HEK293T (cell line): ENCODE results near the gene ENDOU.

Source experiments
- CTCF ChIA-PET: fragments of 350-600 bp; formaldehyde crosslinking; extraction: SDS; loops from one replicate; lab custom pipeline; 2021; ENCODE audit warnings: antibody characterized with exemption, inconsistent platforms; lab: Yijun Ruan, JAX
- POLR2A ChIA-PET: fragments of 350-600 bp; formaldehyde crosslinking; extraction: SDS; loops from one replicate; lab custom pipeline; 2020; ENCODE audit warnings: antibody characterized with exemption, inconsistent platforms; lab: Yijun Ruan, JAX
- DNase-seq: peaks from one replicate; pipeline ENCODE4 v3.0.0; 2012; ENCODE audit warnings: mixed read lengths; ENCODE audit errors: extremely low spot score
- ARNT ChIP-seq: fragments of 450-650 bp; IDR thresholded peaks from 2 replicates; pipeline ENCODE4 v1.6.1; 2017; ENCODE audit warnings: mild to moderate bottlenecking
- BHLHE40 ChIP-seq: fragments of 450-650 bp; IDR thresholded peaks from 2 replicates; pipeline ENCODE4 v1.6.1; 2016; ENCODE audit warnings: mild to moderate bottlenecking, moderate library complexity, borderline replicate concordance
- CTBP1 ChIP-seq: fragments of 450-650 bp; IDR thresholded peaks from 2 replicates; pipeline ENCODE4 v1.6.1; 2016; ENCODE audit warnings: borderline replicate concordance
- ELF4 ChIP-seq: fragments of 450-650 bp; IDR thresholded peaks from 2 replicates; pipeline ENCODE4 v1.6.1; 2017; ENCODE audit warnings: antibody characterized with exemption
- FOXA1 ChIP-seq: fragments of 450-650 bp; IDR thresholded peaks from 2 replicates; pipeline ENCODE4 v1.6.1; 2016; ENCODE audit warnings: mild to moderate bottlenecking
- FOXK2 ChIP-seq: fragments of 450-650 bp; IDR thresholded peaks from 2 replicates; pipeline ENCODE4 v1.6.1; 2016; ENCODE audit warnings: mild to moderate bottlenecking
- FOXM1 ChIP-seq: fragments of 450-650 bp; IDR thresholded peaks from 2 replicates; pipeline ENCODE4 v1.6.1; 2017; ENCODE audit warnings: mild to moderate bottlenecking, borderline replicate concordance
- HDGF ChIP-seq: fragments of 450-650 bp; IDR thresholded peaks from 2 replicates; pipeline ENCODE4 v1.6.1; 2017; ENCODE audit warnings: antibody characterized with exemption, borderline replicate concordance
- L3MBTL2 ChIP-seq: fragments of 450-650 bp; conservative IDR thresholded peaks from 2 replicates; pipeline ENCODE4 v1.6.1; 2016; ENCODE audit warnings: mild to moderate bottlenecking
- LEF1 ChIP-seq: fragments of 450-650 bp; IDR thresholded peaks from 2 replicates; pipeline ENCODE4 v1.6.1; 2017; ENCODE audit warnings: mild to moderate bottlenecking, borderline replicate concordance
- NFRKB ChIP-seq: fragments of 450-650 bp; IDR thresholded peaks from 2 replicates; pipeline ENCODE4 v1.6.1; 2016; ENCODE audit warnings: mild to moderate bottlenecking, moderate library complexity
- PKNOX1 ChIP-seq: fragments of 450-650 bp; IDR thresholded peaks from 2 replicates; pipeline ENCODE4 v1.6.1; 2016
- SP1 ChIP-seq: fragments of 450-650 bp; IDR thresholded peaks from 2 replicates; pipeline ENCODE4 v1.6.1; 2017
- SUZ12 ChIP-seq: fragments of 450-650 bp; IDR thresholded peaks from 2 replicates; pipeline ENCODE4 v1.6.1; 2016; ENCODE audit warnings: mild to moderate bottlenecking
- TARDBP ChIP-seq: fragments of 450-650 bp; IDR thresholded peaks from 2 replicates; pipeline ENCODE4 v1.6.1; 2016
- ZNF384 ChIP-seq: fragments of 450-650 bp; IDR thresholded peaks from 2 replicates; pipeline ENCODE4 v1.6.1; 2016

Gene ENDOU

DNA sequence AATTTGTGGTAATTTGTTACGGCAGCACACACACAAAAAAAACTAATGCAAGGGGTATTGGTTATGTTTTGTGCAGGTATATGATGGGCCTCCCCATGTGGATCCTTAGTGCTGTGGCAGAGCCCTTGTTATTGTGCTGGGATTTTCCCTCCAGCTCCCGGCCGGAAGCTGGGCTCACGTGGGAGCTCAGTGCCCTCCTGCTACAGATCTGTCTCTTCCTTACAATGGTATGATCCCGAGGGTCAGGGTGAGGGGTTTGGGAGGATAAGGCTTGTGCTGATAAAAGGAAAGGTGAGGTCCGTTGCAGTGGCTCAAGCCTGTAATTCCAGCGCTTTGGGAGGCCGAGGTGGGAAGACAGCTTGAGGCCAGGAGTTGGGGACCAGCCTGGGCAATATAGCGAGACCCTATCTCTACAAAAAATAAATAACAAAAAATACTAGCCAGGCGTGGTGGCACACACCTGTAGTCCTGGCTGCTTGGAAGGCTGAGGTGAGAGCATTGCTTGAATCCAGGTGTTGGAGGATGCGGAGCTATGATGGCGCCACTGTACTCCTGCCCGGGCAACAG, 46.9 kb upstream of the ENDOU start:
- ChIA-PET POLR2A (interaction anchor here (1.0 to 1.8 kb wide), 5 partner anchors 10 to 66 kb away, joined by 3 to 8 read pairs (median 4); partner anchors contain the start of gene RPAP3), CTCF (interaction anchor here (0.6 to 1.4 kb wide), 5 partner anchors 9 to 30 kb away, joined by 3 to 8 read pairs (median 3); partner anchors contain the start of gene RAPGEF3)
- TF ChIP-seq ELF4 (no peak), LEF1 (no peak), HDGF (no peak), BHLHE40 (no peak), PKNOX1 (no peak), FOXM1 (no peak), L3MBTL2 (no peak), SUZ12 (no peak)
- no peak for DNase-seq

DNA sequence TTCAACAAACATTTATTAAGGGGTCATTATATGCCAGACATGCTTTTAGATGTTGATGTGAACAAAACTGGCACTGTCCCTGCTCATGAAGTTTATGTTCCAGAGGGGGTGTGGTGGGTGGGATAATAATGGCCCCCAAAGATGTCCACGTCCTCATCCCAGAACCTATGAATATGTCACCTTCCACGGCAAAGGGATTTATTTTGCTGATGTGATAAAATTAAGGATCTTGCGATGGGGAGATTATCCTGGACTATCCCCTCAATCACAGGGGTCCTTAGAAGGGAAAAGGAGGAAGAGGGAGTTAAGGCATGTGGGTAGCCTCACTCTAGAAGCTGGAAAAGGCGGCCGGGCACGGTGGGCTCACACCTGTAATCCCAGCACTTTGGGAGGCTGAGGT, 46.0 kb upstream of the ENDOU start:
- POLR2A ChIA-PET: interaction anchor here (2.4 kb wide), 1 partner anchor 13 kb away, joined by 5 read pairs; no protein-coding TSS in a partner anchor
- CTCF ChIA-PET: interaction anchor here (0.6 to 6.6 kb wide), 6 partner anchors 8 to 98 kb away, joined by 3 to 85 read pairs (median 10); partner anchors contain the start of gene RAPGEF3

GRCh38 chr12:47770086-47770726, 44.9 kb upstream of the ENDOU start:
- DNase-seq: no peak
- ChIA-PET POLR2A (interaction anchor here (0.8 to 2.4 kb wide), 13 partner anchors 9 to 64 kb away, joined by 3 to 8 read pairs (median 4); partner anchors contain the start of genes HDAC7 and RPAP3), CTCF (interaction anchor here (0.6 to 6.6 kb wide), 8 partner anchors 9 to 431 kb away, joined by 3 to 85 read pairs (median 12); partner anchors contain the start of gene RAPGEF3)
- no peak for TF ChIP-seq BHLHE40
- no peak for TF ChIP-seq TARDBP
- no peak for TF ChIP-seq NFRKB
- no peak for TF ChIP-seq SP1
- TF ChIP-seq HDGF: no peak
- no peak for TF ChIP-seq ARNT
- TF ChIP-seq FOXK2: no peak
- no peak for TF ChIP-seq CTBP1
- no peak for TF ChIP-seq PKNOX1
- no peak for TF ChIP-seq L3MBTL2
- TF ChIP-seq SUZ12: no peak
- TF ChIP-seq ELF4: no peak
- no peak for TF ChIP-seq LEF1
- no peak for TF ChIP-seq FOXM1
- TF ChIP-seq ZNF384: no peak

More for the DNA sequence above, 46.0 kb upstream of the ENDOU start:
- DNase-seq: no peak
- no peak for TF ChIP-seq FOXM1
- no peak for TF ChIP-seq CTBP1
- TF ChIP-seq NFRKB: no peak
- no peak for TF ChIP-seq FOXA1
- TF ChIP-seq HDGF: no peak
- no peak for TF ChIP-seq SP1
- no peak for TF ChIP-seq FOXK2
- no peak for TF ChIP-seq SUZ12

DNA sequence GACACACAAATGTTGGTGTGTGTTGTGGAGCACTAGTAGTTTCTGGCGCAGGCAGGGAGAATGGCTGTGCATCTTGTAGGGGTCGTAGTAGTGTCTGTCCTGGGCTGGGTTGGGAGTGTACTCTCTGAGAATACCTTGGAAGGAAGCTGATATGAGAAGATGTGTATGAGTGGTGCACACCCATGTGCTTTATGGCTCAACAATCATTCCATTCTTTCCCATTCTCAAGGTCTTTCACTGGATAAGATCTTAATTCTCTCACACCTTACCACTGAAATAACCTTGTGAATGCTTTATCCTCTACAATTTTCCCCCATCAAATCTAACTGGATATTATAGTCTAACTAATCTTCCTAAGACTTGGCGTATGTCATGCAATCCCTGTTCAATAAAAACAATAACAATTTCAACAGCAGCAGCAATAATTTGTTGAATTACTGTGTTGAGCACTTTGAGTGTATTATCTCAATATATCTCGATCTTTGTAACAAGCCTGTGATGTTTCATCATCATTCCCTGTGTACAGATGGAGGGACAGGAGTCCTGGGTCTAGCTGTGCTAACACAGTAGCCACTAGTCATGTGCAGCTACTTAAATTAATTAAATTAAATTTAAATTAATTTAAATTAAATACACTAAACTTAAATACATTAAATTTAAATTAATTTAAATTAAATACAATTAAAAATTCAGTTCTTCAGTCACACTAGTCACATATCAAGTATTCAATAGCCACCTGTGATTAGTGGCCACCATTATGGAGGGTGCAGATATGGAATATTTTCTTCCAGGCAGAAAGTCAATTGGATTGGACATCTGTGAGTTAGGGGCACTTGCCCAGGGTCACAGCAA, 44.2 kb upstream of the ENDOU start:
- DNase-seq: no peak
- CTCF ChIA-PET: interaction anchor here (0.6 to 6.6 kb wide), 6 partner anchors 10 to 432 kb away, joined by 3 to 85 read pairs (median 24); partner anchors contain the start of gene RAPGEF3
- POLR2A ChIA-PET: interaction anchor here (1.0 to 2.4 kb wide), 13 partner anchors 10 to 64 kb away, joined by 3 to 8 read pairs (median 4); partner anchors contain the start of genes HDAC7 and RPAP3
- TF ChIP-seq HDGF (no peak), SP1 (no peak), FOXM1 (no peak), BHLHE40 (no peak)

- TF ChIP-seq SUZ12: no peak
- TF ChIP-seq HDGF: no peak
- TF ChIP-seq ELF4: no peak
- no peak for TF ChIP-seq BHLHE40
- no peak for TF ChIP-seq SP1
- TF ChIP-seq FOXA1: no peak
- no peak for TF ChIP-seq NFRKB
- no peak for TF ChIP-seq FOXM1
- CTCF ChIA-PET: interaction anchor here (1.9 to 6.6 kb wide), 6 partner anchors 10 to 70 kb away, joined by 7 to 85 read pairs (median 24); partner anchors contain the start of gene RAPGEF3
- POLR2A ChIA-PET: interaction anchor here (0.9 to 2.4 kb wide), 5 partner anchors 10 to 70 kb away, joined by 3 to 8 read pairs (median 4); partner anchors contain the start of gene RPAP3
- no peak for DNase-seq
Measured at GRCh38 chr12:47768323-47768811, 43.1 kb upstream of the ENDOU start.
